ENCODE results near the gene FERD3L. TPM values are rescaled to one million over a fixed set of nuclear protein-coding genes. Genes with fewer than 3 reads are reported as not detected.

FERD3L gene
- total RNA-seq, 1 experiment from 2014 or later = not detected

DNA sequence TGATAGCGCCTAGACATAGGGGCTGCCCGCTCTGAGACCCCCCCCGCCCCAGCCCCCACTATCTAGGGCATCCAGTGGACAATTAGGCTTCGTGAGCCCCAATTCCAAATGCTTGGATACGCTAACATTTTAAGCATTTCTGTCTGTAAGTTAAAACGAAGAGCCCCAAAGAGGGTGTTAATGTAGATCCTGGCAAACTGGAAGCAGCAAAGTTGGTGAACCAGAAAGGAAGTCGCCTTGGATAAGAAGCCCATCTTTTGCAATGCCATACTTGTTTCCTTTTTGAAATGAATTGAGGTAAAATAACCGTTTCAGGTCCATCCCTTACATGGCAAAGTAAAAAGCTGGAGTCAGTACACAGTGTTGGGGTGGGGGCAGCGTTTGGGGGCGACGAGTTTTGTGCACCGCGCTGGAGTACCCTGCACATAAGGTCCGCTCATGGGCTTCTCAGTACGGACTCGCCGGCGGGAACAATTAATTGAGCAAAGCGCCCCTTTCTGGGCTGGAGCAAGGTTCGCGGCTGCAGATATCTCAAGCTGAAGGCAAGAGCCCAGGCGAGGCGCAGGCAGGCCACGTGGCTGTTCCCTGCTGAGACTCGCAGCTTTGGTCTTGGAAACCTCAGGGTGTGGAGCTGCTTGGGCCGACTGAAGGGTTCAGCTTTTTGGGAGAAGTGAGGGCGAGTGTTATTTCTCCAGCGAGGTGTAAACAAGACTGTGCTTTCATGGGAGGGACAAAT lies 26.4 kb downstream of the FERD3L start:
- Mint-ChIP-seq H3K4me3 (ENCODE audit: low read depth, unreplicated experiment) (no peak overlapping the region), H3K27me3 (ENCODE audit: unreplicated experiment) (peaks cover 43% of the 10 kb centered on the region), H3K36me3 (ENCODE audit: insufficient read depth, unreplicated experiment) (peaks cover 17% of the 10 kb centered on the region), H3K9me3 (ENCODE audit: low read depth, unreplicated experiment) (no peaks in the 10 kb centered on the region), H3K27ac (ENCODE audit: unreplicated experiment) (no peak overlapping the region), H3K4me1 (ENCODE audit: low read depth, unreplicated experiment) (no peaks in the 10 kb centered on the region)
- intact Hi-C loops (cut with micrococcal nuclease; ENCODE audit: unreplicated experiment) = no loop called here
- no TSS peak for BruUV-seq (replicated peaks)
- CTCF ChIA-PET = interaction anchor here (0.8 kb wide), 1 partner anchor 17 kb away, joined by 3 read pairs; no protein-coding TSS in a partner anchor
- TF ChIP-seq, protein P1, sequence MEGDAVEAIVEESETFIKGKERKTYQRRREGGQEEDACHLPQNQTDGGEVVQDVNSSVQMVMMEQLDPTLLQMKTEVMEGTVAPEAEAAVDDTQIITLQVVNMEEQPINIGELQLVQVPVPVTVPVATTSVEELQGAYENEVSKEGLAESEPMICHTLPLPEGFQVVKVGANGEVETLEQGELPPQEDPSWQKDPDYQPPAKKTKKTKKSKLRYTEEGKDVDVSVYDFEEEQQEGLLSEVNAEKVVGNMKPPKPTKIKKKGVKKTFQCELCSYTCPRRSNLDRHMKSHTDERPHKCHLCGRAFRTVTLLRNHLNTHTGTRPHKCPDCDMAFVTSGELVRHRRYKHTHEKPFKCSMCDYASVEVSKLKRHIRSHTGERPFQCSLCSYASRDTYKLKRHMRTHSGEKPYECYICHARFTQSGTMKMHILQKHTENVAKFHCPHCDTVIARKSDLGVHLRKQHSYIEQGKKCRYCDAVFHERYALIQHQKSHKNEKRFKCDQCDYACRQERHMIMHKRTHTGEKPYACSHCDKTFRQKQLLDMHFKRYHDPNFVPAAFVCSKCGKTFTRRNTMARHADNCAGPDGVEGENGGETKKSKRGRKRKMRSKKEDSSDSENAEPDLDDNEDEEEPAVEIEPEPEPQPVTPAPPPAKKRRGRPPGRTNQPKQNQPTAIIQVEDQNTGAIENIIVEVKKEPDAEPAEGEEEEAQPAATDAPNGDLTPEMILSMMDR (IDR thresholded peaks at IDR 0.05; ENCODE audit: unreplicated experiment) = no peak
- no peak for DNase-seq

DNA sequence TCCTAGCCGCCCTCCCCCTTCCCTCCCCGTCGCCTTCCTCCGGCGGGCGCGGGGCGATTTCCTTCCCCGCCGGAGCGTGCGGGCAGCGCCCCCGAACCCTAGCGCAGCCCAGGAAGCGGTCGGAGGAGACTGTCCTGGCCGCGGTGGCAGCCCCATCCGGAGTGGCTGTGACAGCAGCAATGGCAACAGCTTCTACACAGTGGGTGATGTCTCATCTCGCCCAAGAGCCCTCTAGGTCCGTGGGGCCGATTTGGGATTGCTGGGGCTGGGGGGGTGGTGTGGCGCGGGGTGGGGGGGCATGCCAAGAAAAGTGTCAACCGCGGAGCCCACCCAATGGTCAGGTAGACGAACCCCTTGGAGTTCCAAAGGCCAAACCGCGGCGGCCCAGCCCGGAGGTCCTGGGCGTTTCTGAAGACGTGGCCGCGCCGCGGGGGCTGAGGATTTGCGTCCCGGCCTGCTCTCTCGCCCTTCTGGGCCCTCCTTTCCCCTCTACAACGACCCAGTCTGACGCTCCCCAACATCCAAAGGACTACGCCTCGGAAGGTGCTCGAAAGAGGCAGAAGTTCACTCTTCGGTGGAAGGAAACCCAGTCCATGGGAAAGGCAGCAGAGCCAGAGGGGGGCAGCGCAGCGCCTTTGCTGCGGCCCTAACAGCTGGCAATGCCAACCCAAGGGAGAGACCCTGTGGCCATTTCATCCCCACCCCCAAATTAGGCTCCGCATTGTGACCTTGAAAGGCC lies 27.2 kb downstream of the FERD3L start:
- no peaks in the 10 kb centered on the region for H3K4me1 Mint-ChIP-seq (ENCODE audit: low read depth, unreplicated experiment)
- DNase-seq = no peak
- H3K36me3 Mint-ChIP-seq (ENCODE audit: insufficient read depth, unreplicated experiment) = peaks cover 17% of the 10 kb centered on the region
- BruUV-seq (replicated peaks) = no TSS peak
- peaks cover 43% of the 10 kb centered on the region for H3K27me3 Mint-ChIP-seq (ENCODE audit: unreplicated experiment)
- no peak overlapping the region for H3K4me3 Mint-ChIP-seq (ENCODE audit: low read depth, unreplicated experiment)
- H3K9me3 Mint-ChIP-seq (ENCODE audit: low read depth, unreplicated experiment) = no peaks in the 10 kb centered on the region
- CTCF ChIA-PET = no interaction called here
- intact Hi-C loops (cut with micrococcal nuclease; ENCODE audit: unreplicated experiment) = no loop called here
- H3K27ac Mint-ChIP-seq (ENCODE audit: unreplicated experiment) = no peak overlapping the region
- TF ChIP-seq, protein P1 (IDR thresholded peaks at IDR 0.05; ENCODE audit: unreplicated experiment) = no peak

DNA sequence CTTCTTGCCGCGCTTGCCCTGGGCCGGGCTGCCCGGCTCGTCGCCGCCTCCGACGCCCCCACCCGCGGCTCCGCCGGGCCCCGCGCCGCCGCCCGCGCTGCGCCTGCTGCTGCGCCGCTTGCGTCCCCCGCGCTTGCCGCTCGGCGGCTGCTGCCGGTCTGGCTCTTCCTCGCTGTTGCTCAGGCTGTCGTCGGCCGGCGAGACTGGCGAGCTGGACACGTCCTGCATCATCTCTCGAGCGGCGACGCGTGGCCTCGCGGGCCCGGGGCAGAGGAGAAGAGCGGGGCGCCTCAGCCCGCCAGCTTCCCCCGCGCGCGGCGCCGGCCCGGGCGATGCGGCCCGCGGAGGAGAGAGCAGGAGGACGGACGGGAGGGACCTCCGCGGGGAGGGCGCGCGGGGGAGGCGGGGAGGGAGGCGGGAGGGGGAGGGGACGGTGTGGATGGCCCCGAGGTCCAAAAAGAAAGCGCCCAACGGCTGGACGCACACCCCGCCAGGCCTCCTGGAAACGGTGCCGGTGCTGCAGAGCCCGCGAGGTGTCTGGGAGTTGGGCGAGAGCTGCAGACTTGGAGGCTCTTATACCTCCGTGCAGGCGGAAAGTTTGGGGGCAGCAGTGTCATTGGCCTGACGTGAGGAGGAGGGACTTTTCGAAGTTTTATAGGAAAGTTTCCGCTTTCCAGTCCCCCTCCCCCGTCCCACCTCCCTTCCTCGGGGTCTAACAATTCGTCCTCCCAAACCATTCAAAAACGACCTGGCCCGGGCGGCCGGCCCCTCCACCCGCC lies 27.9 kb downstream of the FERD3L start, which contains the start of gene TWIST1:
Gene TWIST1 (minus strand): TSS at position 546 of the 779 bp plus-strand sequence. CDS start 315 bp downstream, at position 231.
- no peaks in the 10 kb centered on the region for H3K4me1 Mint-ChIP-seq (ENCODE audit: low read depth, unreplicated experiment)
- CTCF ChIA-PET = interaction anchor here (0.7 to 1.4 kb wide), 2 partner anchors 38 to 245 kb away, joined by 5 read pairs; no protein-coding TSS in a partner anchor
- peak within 1 kb of the TSS; percentile 70 for H3K4me3 Mint-ChIP-seq (ENCODE audit: low read depth, unreplicated experiment)
- H3K27ac Mint-ChIP-seq (ENCODE audit: unreplicated experiment) = peak within 1 kb of the TSS; percentile 48
- TF ChIP-seq, protein P1 (IDR thresholded peaks at IDR 0.05; ENCODE audit: unreplicated experiment) = no peak
- H3K27me3 Mint-ChIP-seq (ENCODE audit: unreplicated experiment) = peaks cover 41% of the 10 kb centered on the region
- no TSS peak for BruUV-seq (replicated peaks)
- no peaks in the 10 kb centered on the region for H3K9me3 Mint-ChIP-seq (ENCODE audit: low read depth, unreplicated experiment)
- intact Hi-C loops (cut with micrococcal nuclease; ENCODE audit: unreplicated experiment) = no loop called here
- H3K36me3 Mint-ChIP-seq (ENCODE audit: insufficient read depth, unreplicated experiment) = peaks cover 17% of the 10 kb centered on the region
- DNase-seq = peak; percentile 18

Measured in Calu3 (cell line).